ENCODE results near the gene ZBTB7C. TPM values are rescaled to one million over a fixed set of nuclear protein-coding genes. Genes with fewer than 3 reads are reported as not detected.

The ZBTB7C gene
- total and polyA plus RNA-seq, 9 of the 15 experiments (the other 6 are each of a cell fraction or from before 2014, with no cell fraction given), result not detected

DNA sequence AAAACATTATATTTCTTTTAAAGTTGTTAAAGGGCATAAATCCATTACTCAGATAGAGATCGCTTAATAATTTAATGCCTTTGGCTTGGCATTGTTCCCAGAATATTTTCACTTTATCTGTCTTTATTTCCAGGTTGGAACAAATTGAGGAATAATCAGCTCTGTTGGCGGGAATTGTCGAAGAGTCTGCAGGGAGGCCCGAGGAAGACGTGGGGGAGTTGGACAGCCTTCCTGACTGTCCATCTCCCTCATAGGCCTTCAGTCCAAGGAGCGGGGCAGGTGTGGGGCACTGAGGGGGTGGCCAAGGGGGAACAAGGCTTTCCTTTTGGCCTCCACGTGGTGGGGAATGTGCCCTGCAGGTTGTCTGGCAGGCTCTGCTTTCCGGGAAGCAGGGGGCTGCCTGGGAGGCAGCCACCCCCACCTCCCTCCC lies 179.6 kb downstream of the ZBTB7C start:
- Histone ChIP-seq H3K9ac (ENCODE audit: insufficient read depth in 1 of 2, low read depth in 2 of 2, low read length in 2 of 2) (no peak overlapping the region), H2AFZ (ENCODE audit: low read depth, low read length) (no peak overlapping the region), H3K36me3 (ENCODE audit: control insufficient read depth, insufficient read depth, low read length) (no peaks in the 10 kb centered on the region), H3K79me2 (ENCODE audit: control insufficient read depth, insufficient read depth, low read length) (no peaks in the 10 kb centered on the region), H3K27ac (ENCODE audit: extremely low read depth, low read depth, low read length) (no peak overlapping the region), H3K9me3 (replicated peaks; ENCODE audit: control insufficient read depth, insufficient read depth, low read depth, low read length) (no peaks in the 10 kb centered on the region), H4K20me1 (replicated peaks; ENCODE audit: control insufficient read depth, insufficient read depth, low read length) (no peaks in the 10 kb centered on the region), H3K27me3 (ENCODE audit: control insufficient read depth in 2 of 2, insufficient read depth in 2 of 2, low read length in 2 of 2) (no peaks in the 10 kb centered on the region), H3K4me2 (ENCODE audit: insufficient read depth, low read length) (no peak overlapping the region), H3K4me1 (replicated peaks in 1 of 2; ENCODE audit: control insufficient read depth in 2 of 2, insufficient read depth in 2 of 2, low read length in 2 of 2) (no peaks in the 10 kb centered on the region), H3K4me3 (no peak overlapping the region), H3K9me1 (ENCODE audit: control insufficient read depth, insufficient read depth, low read length) (no peaks in the 10 kb centered on the region)
- no peak for ATAC-seq
- DNase-seq (ENCODE audit: extremely low read depth in 1 of 4, low spot score in 3 of 4), result no peak
- WGBS (ENCODE audit: insufficient coverage, low coverage, missing lambda C conversion rate), result 1% methylated on average over 7 of the region's 8 CpGs
- POLR2A ChIA-PET, result no interaction called here
- CTCF ChIA-PET (ENCODE audit: low intra/inter-chr PET ratio), result interaction anchor here (0.8 to 2.1 kb wide), 2 partner anchors 89 to 217 kb away, joined by 3 to 11 read pairs; no protein-coding TSS in a partner anchor
- BruUV-seq (replicated peaks), result no TSS peak
- in situ Hi-C loops (cut with MboI), result no loop called here
- intact Hi-C loops (cut with micrococcal nuclease), result no loop called here
- TF ChIP-seq ZNF408 (CRISPR knock-in tag; IDR thresholded peaks at IDR 0.05; ENCODE audit: low read depth) (no peak), BMI1 (IDR thresholded peaks at IDR 0.05; ENCODE audit: low read length) (no peak), PHTF2 (CRISPR knock-in tag; IDR thresholded peaks at IDR 0.05) (no peak), KAT2B (IDR thresholded peaks at IDR 0.05; ENCODE audit: low read depth, low read length) (no peak), NR2F6 (CRISPR knock-in tag; IDR thresholded peaks at IDR 0.05) (no peak), TCF7L2 (IDR thresholded peaks at IDR 0.05; ENCODE audit: low read depth, low read length) (no peak)
- TF ChIP-seq, protein P1, sequence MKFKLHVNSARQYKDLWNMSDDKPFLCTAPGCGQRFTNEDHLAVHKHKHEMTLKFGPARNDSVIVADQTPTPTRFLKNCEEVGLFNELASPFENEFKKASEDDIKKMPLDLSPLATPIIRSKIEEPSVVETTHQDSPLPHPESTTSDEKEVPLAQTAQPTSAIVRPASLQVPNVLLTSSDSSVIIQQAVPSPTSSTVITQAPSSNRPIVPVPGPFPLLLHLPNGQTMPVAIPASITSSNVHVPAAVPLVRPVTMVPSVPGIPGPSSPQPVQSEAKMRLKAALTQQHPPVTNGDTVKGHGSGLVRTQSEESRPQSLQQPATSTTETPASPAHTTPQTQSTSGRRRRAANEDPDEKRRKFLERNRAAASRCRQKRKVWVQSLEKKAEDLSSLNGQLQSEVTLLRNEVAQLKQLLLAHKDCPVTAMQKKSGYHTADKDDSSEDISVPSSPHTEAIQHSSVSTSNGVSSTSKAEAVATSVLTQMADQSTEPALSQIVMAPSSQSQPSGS (CRISPR knock-in tag; IDR thresholded peaks at IDR 0.05), result no peak
- TF ChIP-seq, protein P2, sequence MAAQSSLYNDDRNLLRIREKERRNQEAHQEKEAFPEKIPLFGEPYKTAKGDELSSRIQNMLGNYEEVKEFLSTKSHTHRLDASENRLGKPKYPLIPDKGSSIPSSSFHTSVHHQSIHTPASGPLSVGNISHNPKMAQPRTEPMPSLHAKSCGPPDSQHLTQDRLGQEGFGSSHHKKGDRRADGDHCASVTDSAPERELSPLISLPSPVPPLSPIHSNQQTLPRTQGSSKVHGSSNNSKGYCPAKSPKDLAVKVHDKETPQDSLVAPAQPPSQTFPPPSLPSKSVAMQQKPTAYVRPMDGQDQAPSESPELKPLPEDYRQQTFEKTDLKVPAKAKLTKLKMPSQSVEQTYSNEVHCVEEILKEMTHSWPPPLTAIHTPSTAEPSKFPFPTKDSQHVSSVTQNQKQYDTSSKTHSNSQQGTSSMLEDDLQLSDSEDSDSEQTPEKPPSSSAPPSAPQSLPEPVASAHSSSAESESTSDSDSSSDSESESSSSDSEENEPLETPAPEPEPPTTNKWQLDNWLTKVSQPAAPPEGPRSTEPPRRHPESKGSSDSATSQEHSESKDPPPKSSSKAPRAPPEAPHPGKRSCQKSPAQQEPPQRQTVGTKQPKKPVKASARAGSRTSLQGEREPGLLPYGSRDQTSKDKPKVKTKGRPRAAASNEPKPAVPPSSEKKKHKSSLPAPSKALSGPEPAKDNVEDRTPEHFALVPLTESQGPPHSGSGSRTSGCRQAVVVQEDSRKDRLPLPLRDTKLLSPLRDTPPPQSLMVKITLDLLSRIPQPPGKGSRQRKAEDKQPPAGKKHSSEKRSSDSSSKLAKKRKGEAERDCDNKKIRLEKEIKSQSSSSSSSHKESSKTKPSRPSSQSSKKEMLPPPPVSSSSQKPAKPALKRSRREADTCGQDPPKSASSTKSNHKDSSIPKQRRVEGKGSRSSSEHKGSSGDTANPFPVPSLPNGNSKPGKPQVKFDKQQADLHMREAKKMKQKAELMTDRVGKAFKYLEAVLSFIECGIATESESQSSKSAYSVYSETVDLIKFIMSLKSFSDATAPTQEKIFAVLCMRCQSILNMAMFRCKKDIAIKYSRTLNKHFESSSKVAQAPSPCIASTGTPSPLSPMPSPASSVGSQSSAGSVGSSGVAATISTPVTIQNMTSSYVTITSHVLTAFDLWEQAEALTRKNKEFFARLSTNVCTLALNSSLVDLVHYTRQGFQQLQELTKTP (IDR thresholded peaks at IDR 0.05; ENCODE audit: low read depth in 1 of 2, partially characterized antibody in 2 of 2), result no peak
- FAIRE-seq, result no peak

All from K562 (cell line).